ENCODE data around the gene FHIT.

The FHIT gene

GRCh38 chr3:60501314-60501713 lies 749.9 kb downstream of the FHIT start:
- Histone ChIP-seq H3K9ac (no peak overlapping the region), H3K9me3 (no peaks in the 10 kb centered on the region; the same call in 1 of the 2 replicates), H3K4me2 (no peak overlapping the region), H3K36me3 (no peaks in the 10 kb centered on the region), H3K4me3 (no peak overlapping the region), H4K20me1 (no peaks in the 10 kb centered on the region), H3K4me1 (no peaks in the 10 kb centered on the region), H3K27me3 (no peaks in the 10 kb centered on the region), H3K27ac (no peak overlapping the region)
- TF ChIP-seq Cebpa-rat (IDR thresholded peaks at IDR 0.05): no peak

GRCh38 chr3:60497902-60498301 lies 753.4 kb downstream of the FHIT start:
- no peaks in the 10 kb centered on the region for H3K27me3 ChIP-seq
- TF ChIP-seq Cebpa-rat (IDR thresholded peaks at IDR 0.05): no peak
- H3K4me1 ChIP-seq: no peaks in the 10 kb centered on the region
- no peaks in the 10 kb centered on the region for H4K20me1 ChIP-seq
- H3K4me3 ChIP-seq: no peak overlapping the region
- H3K9ac ChIP-seq: no peak overlapping the region
- H3K36me3 ChIP-seq: no peaks in the 10 kb centered on the region
- H3K9me3 ChIP-seq: no peaks in the 10 kb centered on the region; the same call in 1 of the 2 replicates
- no peak overlapping the region for H3K4me2 ChIP-seq
- H3K27ac ChIP-seq: no peak overlapping the region

- Histone ChIP-seq H4K20me1 (no peaks in the 10 kb centered on the region), H3K27ac (no peak overlapping the region), H3K4me3 (no peak overlapping the region), H3K36me3 (no peaks in the 10 kb centered on the region), H3K27me3 (no peaks in the 10 kb centered on the region), H3K4me1 (peaks cover 12% of the 10 kb centered on the region), H3K9me3 (no peaks in the 10 kb centered on the region), H3K4me2 (no peak overlapping the region), H3K9ac (no peak overlapping the region)
- TF ChIP-seq Cebpa-rat (IDR thresholded peaks at IDR 0.05): no peak
These were observed 760.3 kb downstream of the FHIT start for GRCh38 chr3:60490992-60491391.

- no peaks in the 10 kb centered on the region for H3K36me3 ChIP-seq
- H3K27me3 ChIP-seq: no peaks in the 10 kb centered on the region
- H3K27ac ChIP-seq: no peak overlapping the region
- H3K4me2 ChIP-seq: no peak overlapping the region
- no peaks in the 10 kb centered on the region for H4K20me1 ChIP-seq
- no peak overlapping the region for H3K4me3 ChIP-seq
- H3K9me3 ChIP-seq: peaks cover 1% of the 10 kb centered on the region; the same call in 1 of the 2 replicates
- no peak for TF ChIP-seq Cebpa-rat (IDR thresholded peaks at IDR 0.05)
- H3K4me1 ChIP-seq: no peaks in the 10 kb centered on the region
- H3K9ac ChIP-seq: no peak overlapping the region
These were observed 776.2 kb downstream of the FHIT start for GRCh38 chr3:60475096-60475495.

- Histone ChIP-seq H3K27me3 (no peaks in the 10 kb centered on the region), H3K9ac (no peak overlapping the region), H3K4me1 (no peaks in the 10 kb centered on the region), H3K4me2 (no peak overlapping the region), H4K20me1 (no peaks in the 10 kb centered on the region), H3K9me3 (peaks cover 5% of the 10 kb centered on the region), H3K36me3 (no peaks in the 10 kb centered on the region), H3K27ac (no peak overlapping the region), H3K4me3 (no peak overlapping the region)
- no peak for TF ChIP-seq Cebpa-rat (IDR thresholded peaks at IDR 0.05)
These were observed 781.8 kb downstream of the FHIT start for GRCh38 chr3:60469481-60469880.

GRCh38 chr3:60463685-60464084 lies 787.6 kb downstream of the FHIT start:
- H3K4me2 ChIP-seq: no peak overlapping the region
- H3K9ac ChIP-seq: no peak overlapping the region
- no peaks in the 10 kb centered on the region for H4K20me1 ChIP-seq
- H3K36me3 ChIP-seq: no peaks in the 10 kb centered on the region
- peaks cover 6% of the 10 kb centered on the region for H3K9me3 ChIP-seq
- H3K27me3 ChIP-seq: no peaks in the 10 kb centered on the region
- H3K4me1 ChIP-seq: no peaks in the 10 kb centered on the region
- no peak overlapping the region for H3K27ac ChIP-seq
- H3K4me3 ChIP-seq: no peak overlapping the region
- TF ChIP-seq Cebpa-rat (IDR thresholded peaks at IDR 0.05): no peak

GRCh38 chr3:60461267-60461666 lies 790.0 kb downstream of the FHIT start:
- H3K4me3 ChIP-seq: no peak overlapping the region
- H3K9me3 ChIP-seq: peaks cover 6% of the 10 kb centered on the region
- H3K27me3 ChIP-seq: no peaks in the 10 kb centered on the region
- no peak overlapping the region for H3K4me2 ChIP-seq
- H4K20me1 ChIP-seq: no peaks in the 10 kb centered on the region
- H3K4me1 ChIP-seq: no peaks in the 10 kb centered on the region
- H3K9ac ChIP-seq: no peak overlapping the region
- H3K36me3 ChIP-seq: no peaks in the 10 kb centered on the region
- H3K27ac ChIP-seq: no peak overlapping the region
- no peak for TF ChIP-seq Cebpa-rat (IDR thresholded peaks at IDR 0.05)

- H3K4me1 ChIP-seq: no peaks in the 10 kb centered on the region
- no peaks in the 10 kb centered on the region for H3K36me3 ChIP-seq
- H3K27ac ChIP-seq: no peak overlapping the region
- no peaks in the 10 kb centered on the region for H4K20me1 ChIP-seq
- no peak overlapping the region for H3K4me2 ChIP-seq
- no peak overlapping the region for H3K9ac ChIP-seq
- no peak for TF ChIP-seq Cebpa-rat (IDR thresholded peaks at IDR 0.05)
- H3K27me3 ChIP-seq: no peaks in the 10 kb centered on the region
- no peaks in the 10 kb centered on the region for H3K9me3 ChIP-seq
- no peak overlapping the region for H3K4me3 ChIP-seq
These were observed 795.1 kb downstream of the FHIT start for GRCh38 chr3:60456180-60456579.

GRCh38 chr3:60453326-60453725 lies 797.9 kb downstream of the FHIT start:
- Histone ChIP-seq H3K27ac (no peak overlapping the region), H3K4me1 (no peaks in the 10 kb centered on the region), H3K9ac (no peak overlapping the region), H3K9me3 (no peaks in the 10 kb centered on the region), H3K4me2 (no peak overlapping the region), H3K36me3 (no peaks in the 10 kb centered on the region), H3K4me3 (no peak overlapping the region), H3K27me3 (no peaks in the 10 kb centered on the region), H4K20me1 (no peaks in the 10 kb centered on the region)
- no peak for TF ChIP-seq Cebpa-rat (IDR thresholded peaks at IDR 0.05)

- H4K20me1 ChIP-seq: no peaks in the 10 kb centered on the region
- H3K27me3 ChIP-seq: no peaks in the 10 kb centered on the region
- no peak overlapping the region for H3K27ac ChIP-seq
These were observed 802.6 kb downstream of the FHIT start for GRCh38 chr3:60448696-60449095.

GRCh38 chr3:60445446-60445845 lies 805.8 kb downstream of the FHIT start:
- Histone ChIP-seq H3K4me3 (no peak overlapping the region), H3K4me1 (no peaks in the 10 kb centered on the region), H3K27me3 (no peaks in the 10 kb centered on the region), H3K9ac (no peak overlapping the region), H3K9me3 (no peaks in the 10 kb centered on the region), H3K27ac (no peak overlapping the region), H4K20me1 (no peaks in the 10 kb centered on the region), H3K36me3 (no peaks in the 10 kb centered on the region), H3K4me2 (no peak overlapping the region)
- no peak for TF ChIP-seq Cebpa-rat (IDR thresholded peaks at IDR 0.05)

More at GRCh38 chr3:60448696-60449095, 802.6 kb downstream of the FHIT start:
- H3K4me1 ChIP-seq: no peaks in the 10 kb centered on the region
- TF ChIP-seq Cebpa-rat (IDR thresholded peaks at IDR 0.05): no peak
- no peaks in the 10 kb centered on the region for H3K36me3 ChIP-seq
- no peak overlapping the region for H3K9ac ChIP-seq
- H3K4me2 ChIP-seq: no peak overlapping the region
- no peak overlapping the region for H3K4me3 ChIP-seq
- H3K9me3 ChIP-seq: no peaks in the 10 kb centered on the region

Data from BLaER1 (cell line).